Panc1 (cell line): ENCODE measurements around the gene ACYP2. TPM values are rescaled to one million over a fixed set of nuclear protein-coding genes. Genes with fewer than 3 reads are reported as not detected.

Experiments
- ATAC-seq: fragments of 200-7000 bp; cut with Tn5 transposase; 2 replicates; pipeline ENCODE4 v1.9.1; 2020; ENCODE audit warnings: mild to moderate bottlenecking, moderate library complexity
- BruUV-seq: library from RNA; stranded (reverse); fragments of 400-500 nt; replicated peaks from 2 replicates; lab custom pipeline; 2021; lab: Mats Ljungman, UMichigan
- CTCF ChIA-PET: fragments of 300-600 bp; sonication (Branson Sonifier 250); formaldehyde crosslinking; loops from one replicate; lab custom pipeline; 2022; ENCODE audit warnings: antibody characterized with exemption; lab: Charles Lee
- POLR2A ChIA-PET: fragments of 300-600 bp; sonication (Branson Sonifier 250); formaldehyde crosslinking; loops from one replicate; lab custom pipeline; 2022; ENCODE audit warnings: antibody characterized with exemption; lab: Charles Lee
- DNase-seq: peaks from one replicate; pipeline ENCODE4 v3.0.0-alpha.2; 2010; ENCODE audit warnings: low read depth, low spot score
- H3K27ac ChIP-seq: 2 replicates; pipeline ENCODE4 v1.5.1; 2011; ENCODE audit warnings: mild to moderate bottlenecking, low read length, inconsistent platforms
- H3K27me3 ChIP-seq: fragments of 200-500 bp; sonication (Bioruptor generic); 2 replicates; pipeline ENCODE4 v1.6.0; 2014; ENCODE audit warnings: low read length, inconsistent platforms; ENCODE audit not compliant: control insufficient read depth, insufficient read depth
- H3K36me3 ChIP-seq: fragments of 200-500 bp; sonication (Bioruptor generic); 2 replicates; pipeline ENCODE4 v1.5.1; 2014; ENCODE audit warnings: inconsistent platforms, mild to moderate bottlenecking, low read length, moderate library complexity; ENCODE audit not compliant: control insufficient read depth, insufficient read depth
- H3K4me1 ChIP-seq: 2 replicates; pipeline ENCODE4 v1.5.1; 2011; ENCODE audit warnings: inconsistent platforms, mild to moderate bottlenecking, low read length, moderate library complexity; ENCODE audit not compliant: control insufficient read depth, insufficient read depth
- H3K4me3 ChIP-seq, 2 experiments: 2 replicates each; pipeline ENCODE4 v1.5.1; 2011 to 2012; ENCODE audit warnings: low read depth in 2 of 2, low read length in 2 of 2, mild to moderate bottlenecking in 2 of 2, inconsistent platforms in 1 of 2, moderate library complexity in 1 of 2
- H3K9me3 ChIP-seq: fragments of 200-500 bp; sonication (Bioruptor generic); 2 replicates; pipeline ENCODE4 v1.5.1; 2014; ENCODE audit warnings: low read depth, mild to moderate bottlenecking, inconsistent platforms, low read length, moderate library complexity; ENCODE audit not compliant: control insufficient read depth, insufficient read depth
- POLR2AphosphoS5 ChIP-seq: IDR thresholded peaks from 2 replicates; pipeline ENCODE4 v1.6.1; 2012; ENCODE audit warnings: mild to moderate bottlenecking, low read depth, low read length, moderate library complexity
- SIN3A ChIP-seq: IDR thresholded peaks from 2 replicates; pipeline ENCODE4 v1.6.1; 2012; ENCODE audit warnings: low read depth, mild to moderate bottlenecking, low read length, moderate library complexity, borderline replicate concordance; ENCODE audit not compliant: insufficient read depth
- TCF7L2 ChIP-seq: IDR thresholded peaks from 2 replicates; pipeline ENCODE4 v1.6.1; 2011; ENCODE audit warnings: mild to moderate bottlenecking, low read depth, low read length, inconsistent platforms
- in situ Hi-C: cut with HindIII; loops from 2 replicates; pipeline ENCODE4 v1.10.0; 2016; ENCODE audit warnings: low sequenced_read_pairs, low pct_unique_long_range_greater_than_20kb
- intact Hi-C: fragments of 100-400 bp; cut with micrococcal nuclease; formaldehyde crosslinking; loops from one replicate; pipeline ENCODE4 v1.10.0; 2022; ENCODE audit not compliant: unreplicated experiment
- total RNA-seq: library from RNA; stranded (reverse); gene quantifications from one replicate; pipeline ENCODE4 v1.2.1, GENCODE V29; 2021; ENCODE audit not compliant: unreplicated experiment
- TF ChIP-seq, protein P1 (sequence below): fragments of 450-650 bp; IDR thresholded peaks from 2 replicates; pipeline ENCODE4 v1.5.1; 2017; ENCODE audit warnings: mild to moderate bottlenecking
- TF ChIP-seq, protein P2 (sequence below), 2 experiments: IDR thresholded peaks; 2 replicates each; pipeline ENCODE4 v1.6.1; 2011 to 2012; ENCODE audit warnings: low read depth in 2 of 2, control low read depth in 1 of 2, low read length in 1 of 2, mild to moderate bottlenecking in 1 of 2, moderate library complexity in 1 of 2; ENCODE audit not compliant: insufficient read depth in 1 of 2

ACYP2 gene
- total RNA-seq, 1 experiment from 2014 or later: 11.5 TPM

DNA sequence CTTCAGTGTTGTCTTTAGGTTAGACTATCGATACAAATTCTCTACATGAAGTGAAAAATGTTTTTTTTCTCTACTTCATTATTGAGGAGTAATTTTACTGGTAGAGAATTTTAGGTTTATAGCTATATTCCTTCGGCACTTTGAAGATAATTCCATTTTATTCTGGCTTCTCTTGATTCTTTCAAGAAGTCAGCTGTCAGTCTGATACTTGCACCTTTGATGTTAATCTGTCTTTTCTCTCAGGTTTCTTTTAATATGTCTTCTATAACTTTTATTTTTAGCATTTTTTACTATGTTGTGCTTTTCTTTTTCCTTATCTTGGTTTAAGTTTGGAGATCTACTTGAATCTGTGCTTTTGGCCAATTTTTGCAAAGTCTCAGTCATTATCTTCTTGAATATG lies 122.0 kb downstream of the ACYP2 start:
- no peaks in the 10 kb centered on the region for H3K36me3 ChIP-seq
- DNase-seq (no peak), ATAC-seq (no peak)
- no peak overlapping the region for H3K27ac ChIP-seq
- no peaks in the 10 kb centered on the region for H3K4me1 ChIP-seq
- BruUV-seq: no TSS peak
- ChIA-PET POLR2A (no interaction called here), CTCF (no interaction called here)
- peaks cover 4% of the 10 kb centered on the region; the same call in 1 of the 2 replicates for H3K9me3 ChIP-seq
- TF ChIP-seq, protein P1, sequence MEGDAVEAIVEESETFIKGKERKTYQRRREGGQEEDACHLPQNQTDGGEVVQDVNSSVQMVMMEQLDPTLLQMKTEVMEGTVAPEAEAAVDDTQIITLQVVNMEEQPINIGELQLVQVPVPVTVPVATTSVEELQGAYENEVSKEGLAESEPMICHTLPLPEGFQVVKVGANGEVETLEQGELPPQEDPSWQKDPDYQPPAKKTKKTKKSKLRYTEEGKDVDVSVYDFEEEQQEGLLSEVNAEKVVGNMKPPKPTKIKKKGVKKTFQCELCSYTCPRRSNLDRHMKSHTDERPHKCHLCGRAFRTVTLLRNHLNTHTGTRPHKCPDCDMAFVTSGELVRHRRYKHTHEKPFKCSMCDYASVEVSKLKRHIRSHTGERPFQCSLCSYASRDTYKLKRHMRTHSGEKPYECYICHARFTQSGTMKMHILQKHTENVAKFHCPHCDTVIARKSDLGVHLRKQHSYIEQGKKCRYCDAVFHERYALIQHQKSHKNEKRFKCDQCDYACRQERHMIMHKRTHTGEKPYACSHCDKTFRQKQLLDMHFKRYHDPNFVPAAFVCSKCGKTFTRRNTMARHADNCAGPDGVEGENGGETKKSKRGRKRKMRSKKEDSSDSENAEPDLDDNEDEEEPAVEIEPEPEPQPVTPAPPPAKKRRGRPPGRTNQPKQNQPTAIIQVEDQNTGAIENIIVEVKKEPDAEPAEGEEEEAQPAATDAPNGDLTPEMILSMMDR: no peak
- TF ChIP-seq TCF7L2 (no peak), SIN3A (no peak), POLR2AphosphoS5 (no peak)
- TF ChIP-seq, protein P2, sequence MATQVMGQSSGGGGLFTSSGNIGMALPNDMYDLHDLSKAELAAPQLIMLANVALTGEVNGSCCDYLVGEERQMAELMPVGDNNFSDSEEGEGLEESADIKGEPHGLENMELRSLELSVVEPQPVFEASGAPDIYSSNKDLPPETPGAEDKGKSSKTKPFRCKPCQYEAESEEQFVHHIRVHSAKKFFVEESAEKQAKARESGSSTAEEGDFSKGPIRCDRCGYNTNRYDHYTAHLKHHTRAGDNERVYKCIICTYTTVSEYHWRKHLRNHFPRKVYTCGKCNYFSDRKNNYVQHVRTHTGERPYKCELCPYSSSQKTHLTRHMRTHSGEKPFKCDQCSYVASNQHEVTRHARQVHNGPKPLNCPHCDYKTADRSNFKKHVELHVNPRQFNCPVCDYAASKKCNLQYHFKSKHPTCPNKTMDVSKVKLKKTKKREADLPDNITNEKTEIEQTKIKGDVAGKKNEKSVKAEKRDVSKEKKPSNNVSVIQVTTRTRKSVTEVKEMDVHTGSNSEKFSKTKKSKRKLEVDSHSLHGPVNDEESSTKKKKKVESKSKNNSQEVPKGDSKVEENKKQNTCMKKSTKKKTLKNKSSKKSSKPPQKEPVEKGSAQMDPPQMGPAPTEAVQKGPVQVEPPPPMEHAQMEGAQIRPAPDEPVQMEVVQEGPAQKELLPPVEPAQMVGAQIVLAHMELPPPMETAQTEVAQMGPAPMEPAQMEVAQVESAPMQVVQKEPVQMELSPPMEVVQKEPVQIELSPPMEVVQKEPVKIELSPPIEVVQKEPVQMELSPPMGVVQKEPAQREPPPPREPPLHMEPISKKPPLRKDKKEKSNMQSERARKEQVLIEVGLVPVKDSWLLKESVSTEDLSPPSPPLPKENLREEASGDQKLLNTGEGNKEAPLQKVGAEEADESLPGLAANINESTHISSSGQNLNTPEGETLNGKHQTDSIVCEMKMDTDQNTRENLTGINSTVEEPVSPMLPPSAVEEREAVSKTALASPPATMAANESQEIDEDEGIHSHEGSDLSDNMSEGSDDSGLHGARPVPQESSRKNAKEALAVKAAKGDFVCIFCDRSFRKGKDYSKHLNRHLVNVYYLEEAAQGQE (IDR thresholded peaks at IDR 0.05; ENCODE audit: insufficient read depth in 1 of 2, low read depth in 2 of 2, low read length in 1 of 2): no peak
- intact Hi-C loops: no loop called here
- in situ Hi-C loops: no loop called here
- H3K4me3 ChIP-seq: no peak overlapping the region
- no peaks in the 10 kb centered on the region for H3K27me3 ChIP-seq

DNA sequence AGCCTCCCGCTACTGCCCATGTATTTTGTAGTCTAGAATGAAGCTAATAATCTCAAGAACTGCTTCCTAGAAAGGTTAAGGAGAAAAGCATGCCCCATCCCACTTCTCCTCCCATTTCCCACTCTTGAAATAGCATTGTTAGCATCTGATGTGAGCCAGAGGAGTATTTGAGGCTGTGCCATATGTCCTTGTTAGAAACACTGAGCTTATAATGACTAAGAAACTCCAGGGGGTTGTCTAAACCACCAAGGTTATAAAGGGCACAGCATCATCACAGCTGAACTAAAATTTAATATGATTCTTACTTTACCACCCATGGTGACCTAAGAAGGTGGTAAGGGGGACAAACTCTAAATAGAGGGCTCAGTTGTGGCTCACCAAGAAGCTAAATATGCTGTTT lies 124.0 kb downstream of the ACYP2 start:
- ATAC-seq (no peak), DNase-seq (no peak)
- ChIA-PET CTCF (no interaction called here), POLR2A (no interaction called here)
- Histone ChIP-seq H3K4me3 (no peak overlapping the region), H3K27me3 (no peaks in the 10 kb centered on the region), H3K4me1 (no peaks in the 10 kb centered on the region), H3K9me3 (peaks cover 4% of the 10 kb centered on the region; the same call in 1 of the 2 replicates), H3K27ac (no peak overlapping the region), H3K36me3 (no peaks in the 10 kb centered on the region)
- intact Hi-C loops: no loop called here
- no TSS peak for BruUV-seq
- in situ Hi-C loops: no loop called here
- TF ChIP-seq, protein P1: no peak
